Caco-2 (cell line): ENCODE data around the gene H3-3A. TPM values are rescaled to one million over a fixed set of nuclear protein-coding genes. Genes with fewer than 3 reads are reported as not detected.

Source experiments
- BruUV-seq: library from RNA; stranded (reverse); fragments of 400-500 nt; replicated peaks from 2 replicates; lab custom pipeline; 2021; lab: Mats Ljungman, UMichigan
- CTCF ChIA-PET: fragments of 300-600 bp; sonication (Branson Sonifier 250); formaldehyde crosslinking; loops from one replicate; lab custom pipeline; 2022; ENCODE audit warnings: antibody characterized with exemption; lab: Charles Lee
- POLR2A ChIA-PET: fragments of 300-600 bp; sonication (Branson Sonifier 250); formaldehyde crosslinking; loops from one replicate; lab custom pipeline; 2022; ENCODE audit warnings: antibody characterized with exemption; lab: Charles Lee
- DNase-seq, 2 experiments: peaks; one replicate each; pipeline versions ENCODE4 v3.0.0 to v3.0.0-alpha.2; 2020 to 2022
- H3K27me3 ChIP-seq: replicated peaks from 2 replicates; pipeline ENCODE4 v1.6.0; 2011; ENCODE audit warnings: low read length; ENCODE audit not compliant: control insufficient read depth, insufficient read depth
- H3K36me3 ChIP-seq: 2 replicates; pipeline ENCODE4 v1.5.1; 2011; ENCODE audit warnings: low read length; ENCODE audit not compliant: control insufficient read depth, insufficient read depth
- H3K4me1 ChIP-seq: fragments of 250-450 bp; sonication (Bioruptor Pico); 2 replicates; pipeline ENCODE4 v1.5.1; 2020; ENCODE audit warnings: mild to moderate bottlenecking
- H3K4me3 ChIP-seq: 2 replicates; pipeline ENCODE4 v1.5.1; 2011; ENCODE audit warnings: low read depth, mild to moderate bottlenecking, control low read depth, low read length
- H3K9me3 ChIP-seq: fragments of 250-450 bp; sonication (Bioruptor Pico); 2 replicates; pipeline ENCODE4 v1.5.1; 2020; ENCODE audit warnings: mild to moderate bottlenecking, moderate library complexity
- H3K27ac Mint-ChIP-seq: one replicate; pipeline ENCODE4 v1.8.0; 2022; ENCODE audit warnings: mixed read lengths; ENCODE audit not compliant: unreplicated experiment
- H3K27me3 Mint-ChIP-seq: one replicate; pipeline ENCODE4 v1.8.0; 2022; ENCODE audit warnings: mixed read lengths; ENCODE audit not compliant: insufficient read depth, unreplicated experiment
- H3K36me3 Mint-ChIP-seq: one replicate; pipeline ENCODE4 v1.8.0; 2022; ENCODE audit warnings: mild to moderate bottlenecking, mixed read lengths; ENCODE audit not compliant: insufficient read depth, unreplicated experiment
- H3K4me1 Mint-ChIP-seq: one replicate; pipeline ENCODE4 v1.8.0; 2022; ENCODE audit warnings: low read depth, mixed read lengths; ENCODE audit not compliant: unreplicated experiment
- H3K4me3 Mint-ChIP-seq: one replicate; pipeline ENCODE4 v1.8.0; 2022; ENCODE audit warnings: mild to moderate bottlenecking, moderate library complexity, mixed read lengths; ENCODE audit not compliant: unreplicated experiment
- H3K9me3 Mint-ChIP-seq: one replicate; pipeline ENCODE4 v1.8.0; 2022; ENCODE audit warnings: mixed read lengths; ENCODE audit not compliant: unreplicated experiment
- CTCF ChIP-seq, 2 experiments: fragments of 200-600 bp in 1 of 2; IDR thresholded peaks; 1 replicate in 1 of 2; 2 replicates in 1 of 2; pipeline versions ENCODE4 v1.5.1 to v1.8.0; 2011 to 2022; ENCODE audit warnings: antibody characterized with exemption in 1 of 2, control low read depth in 1 of 2, inconsistent platforms in 1 of 2, low read depth in 1 of 2, low read length in 1 of 2, mild to moderate bottlenecking in 1 of 2, moderate library complexity in 1 of 2; ENCODE audit not compliant: insufficient read depth in 1 of 2, severe bottlenecking in 1 of 2, unreplicated experiment in 1 of 2
- intact Hi-C: fragments of 100-400 bp; cut with micrococcal nuclease; formaldehyde crosslinking; loops from one replicate; pipeline ENCODE4 v1.10.0; 2022; ENCODE audit not compliant: unreplicated experiment
- total RNA-seq: library from RNA; stranded (reverse); gene quantifications from 2 replicates; pipeline ENCODE4 v1.2.3, GENCODE V29; 2022

The H3-3A gene
- total RNA-seq, 1 experiment from 2014 or later = 512 TPM

GRCh38 chr1:226107471-226108460 lies 45.2 kb downstream of the H3-3A start:
- intact Hi-C loops = no loop called here
- no peak for TF ChIP-seq CTCF (IDR thresholded peaks at IDR 0.05; ENCODE audit: insufficient read depth in 1 of 2, low read depth in 1 of 2, low read length in 1 of 2, severe bottlenecking in 1 of 2, unreplicated experiment in 1 of 2)
- Histone ChIP-seq H3K36me3 (no peaks in the 10 kb centered on the region), H3K27me3 (no peaks in the 10 kb centered on the region), H3K4me1 (peaks cover 15% of the 10 kb centered on the region; the same call in 1 of the 2 replicates), H3K4me3 (no peak overlapping the region), H3K9me3 (no peaks in the 10 kb centered on the region)
- Mint-ChIP-seq H3K9me3 (no peaks in the 10 kb centered on the region), H3K27ac (no peak overlapping the region), H3K4me1 (peaks cover 27% of the 10 kb centered on the region), H3K27me3 (no peaks in the 10 kb centered on the region), H3K36me3 (no peaks in the 10 kb centered on the region), H3K4me3 (no peak overlapping the region)
- CTCF ChIA-PET = interaction anchor here (0.5 to 2.1 kb wide), 5 partner anchors 20 to 1756 kb away, joined by 3 to 8 read pairs (median 5); no protein-coding TSS in a partner anchor
- POLR2A ChIA-PET = no interaction called here
- BruUV-seq = no TSS peak
- no peak for DNase-seq

- peaks cover 15% of the 10 kb centered on the region; the same call in 1 of the 2 replicates for H3K4me1 ChIP-seq
- no peak for TF ChIP-seq CTCF (IDR thresholded peaks at IDR 0.05; ENCODE audit: insufficient read depth in 1 of 2, low read depth in 1 of 2, low read length in 1 of 2, severe bottlenecking in 1 of 2, unreplicated experiment in 1 of 2)
- no peak for DNase-seq
- intact Hi-C loops = no loop called here
- peak overlapping the region; percentile 83 for H3K4me3 Mint-ChIP-seq
- no peaks in the 10 kb centered on the region for H3K27me3 Mint-ChIP-seq
- no peaks in the 10 kb centered on the region for H3K9me3 Mint-ChIP-seq
- H3K27me3 ChIP-seq = no peaks in the 10 kb centered on the region
- H3K27ac Mint-ChIP-seq = peak overlapping the region; percentile 85
- ChIA-PET POLR2A (interaction anchor here (0.6 to 1.1 kb wide), 2 partner anchors 47 to 562 kb away, joined by 3 to 4 read pairs; partner anchors contain the start of gene H3-3A), CTCF (interaction anchor here (0.7 to 2.5 kb wide), 6 partner anchors 16 to 1757 kb away, joined by 3 to 19 read pairs (median 6); partner anchors contain the start of gene H3-3A)
- no peaks in the 10 kb centered on the region for H3K36me3 ChIP-seq
- no peaks in the 10 kb centered on the region for H3K36me3 Mint-ChIP-seq
- H3K9me3 ChIP-seq = no peaks in the 10 kb centered on the region
- peaks cover 27% of the 10 kb centered on the region for H3K4me1 Mint-ChIP-seq
- peak overlapping the region; percentile 76 for H3K4me3 ChIP-seq
- BruUV-seq = no TSS peak
Measured at GRCh38 chr1:226108935-226109828, 46.7 kb downstream of the H3-3A start.
